CD4-positive, alpha-beta T cell treated with Interleukin-4 for 4 hours (primary cell): ENCODE results near the gene CCDC51.
"Not testable (repeated sequence)": the region's sequence is repeated elsewhere in the genome, so short reads cannot be mapped to it uniquely, and the experiment has no call there.

Experiments used
- DNase-seq: peaks from one replicate; pipeline ENCODE4 v3.0.0-alpha.2; 2020

The CCDC51 gene

DNA sequence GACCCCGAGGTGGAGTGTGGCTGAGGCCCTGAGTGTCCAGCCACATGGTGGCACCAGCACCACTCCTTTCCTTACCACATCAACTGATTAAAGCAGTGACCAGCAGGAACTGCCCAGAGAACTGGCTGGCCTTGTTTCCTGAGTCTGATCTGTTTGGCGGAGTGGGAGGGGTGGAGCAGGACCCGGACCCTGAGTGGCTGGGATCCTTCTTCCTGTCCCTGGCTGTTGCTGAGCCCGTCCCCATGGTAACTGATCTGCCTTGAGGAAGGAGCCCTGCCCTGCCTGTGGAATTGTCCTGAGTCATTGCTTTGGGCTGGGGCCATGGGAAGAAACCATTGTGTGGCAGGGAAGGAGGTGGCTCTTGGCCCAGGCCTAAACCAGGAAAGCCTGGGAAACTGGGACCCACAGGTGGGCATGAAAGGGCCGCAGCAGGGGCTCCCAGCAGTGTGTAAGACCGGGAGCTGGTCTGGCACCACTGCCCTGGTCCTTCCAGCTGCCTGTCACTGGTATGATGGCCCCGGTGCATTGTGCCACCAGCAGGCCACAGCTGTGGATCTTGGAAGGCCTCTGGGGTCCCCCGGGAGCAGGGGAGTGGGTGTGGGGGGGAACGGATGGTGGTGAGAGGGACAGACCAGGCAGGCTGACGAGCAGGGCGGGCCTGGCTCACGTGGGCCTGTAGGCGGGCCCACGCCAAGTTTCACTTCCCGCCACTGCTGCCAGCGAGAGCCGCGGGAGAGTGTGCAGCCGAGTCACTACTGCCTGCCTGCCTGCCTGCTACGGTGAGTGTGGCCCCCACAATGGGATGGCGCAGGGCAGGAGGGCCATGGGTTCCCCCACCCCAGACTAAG lies 25.8 kb upstream of the CCDC51 start:
- DNase-seq: peak; percentile 75

GRCh38 chr3:48465237-48465530 lies 25.3 kb upstream of the CCDC51 start:
- DNase-seq: no peak

DNA sequence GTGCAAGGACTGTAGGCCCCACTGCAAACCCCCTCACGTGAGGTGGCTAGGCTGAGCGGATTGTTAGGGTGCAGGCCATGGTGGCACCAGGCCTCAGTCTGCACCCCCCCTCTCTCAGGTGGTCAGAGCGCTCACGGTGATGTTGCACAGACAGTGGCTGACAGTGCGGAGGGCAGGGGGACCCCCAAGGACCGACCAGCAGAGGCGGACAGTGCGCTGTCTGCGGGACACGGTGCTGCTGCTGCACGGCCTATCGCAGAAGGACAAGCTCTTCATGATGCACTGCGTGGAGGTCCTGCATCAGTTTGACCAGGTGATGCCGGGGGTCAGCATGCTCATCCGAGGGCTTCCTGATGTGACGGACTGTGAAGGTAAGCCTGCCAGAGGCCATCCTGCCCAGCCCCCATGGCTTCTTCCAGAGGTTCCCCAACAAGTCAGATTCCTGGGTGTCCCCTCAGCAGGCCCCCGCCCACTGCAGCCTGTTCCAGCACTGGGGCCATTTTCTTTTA lies 24.8 kb upstream of the CCDC51 start:
- no peak for DNase-seq

- no peak for DNase-seq
Measured at GRCh38 chr3:48463703-48464102, 23.8 kb upstream of the CCDC51 start.

DNA sequence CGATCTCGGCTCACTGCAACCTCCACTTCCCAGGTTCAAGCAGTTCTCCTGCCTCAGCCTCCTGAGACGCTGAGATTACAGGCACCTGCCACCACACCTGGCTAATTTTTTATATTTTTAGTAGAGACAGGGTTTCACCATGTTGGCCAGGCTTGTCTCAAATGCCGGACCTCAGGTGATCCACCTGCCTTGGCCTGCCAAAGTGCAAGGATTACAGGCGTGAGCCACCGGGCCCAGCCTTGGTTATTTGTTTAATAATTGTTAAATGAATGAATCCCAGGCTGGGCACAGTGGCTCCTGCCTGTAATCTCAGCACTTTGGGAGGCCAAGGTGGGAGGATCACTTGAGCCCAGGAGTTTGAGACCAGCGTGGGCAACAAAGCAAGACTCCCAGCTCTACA lies 21.8 kb upstream of the CCDC51 start:
- DNase-seq: not testable (repeated sequence)

GRCh38 chr3:48460517-48460902 lies 20.6 kb upstream of the CCDC51 start:
- DNase-seq: no peak

- DNase-seq: no peak
Measured at GRCh38 chr3:48459773-48460516, 20.0 kb upstream of the CCDC51 start.

GRCh38 chr3:48459331-48459730 lies 19.4 kb upstream of the CCDC51 start:
- DNase-seq: no peak

GRCh38 chr3:48456456-48456855 lies 16.5 kb upstream of the CCDC51 start:
- no peak for DNase-seq

DNA sequence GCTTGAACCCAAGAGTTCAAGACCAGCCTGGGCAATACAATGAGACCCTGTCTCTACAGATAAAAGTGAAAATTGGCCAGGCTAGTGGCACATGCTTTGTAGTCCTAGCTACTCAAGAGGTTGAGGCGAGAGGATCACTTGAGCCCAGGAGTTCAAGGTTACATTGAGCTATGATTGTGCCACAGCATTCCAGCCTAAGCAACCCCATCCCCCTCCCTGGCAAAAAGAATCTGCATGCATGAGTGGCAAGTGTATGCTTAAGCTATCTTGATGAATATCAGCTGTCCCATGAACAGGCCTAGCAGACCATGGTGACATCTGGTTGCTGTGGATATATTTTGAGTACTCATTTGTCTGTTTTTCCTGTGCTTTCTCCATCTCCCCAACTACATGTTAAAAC lies 11.4 kb upstream of the CCDC51 start:
- no peak for DNase-seq

- DNase-seq: peak; percentile 82
Measured at GRCh38 chr3:48446425-48447193, 6.7 kb upstream of the CCDC51 start, which contains the start of gene ATRIP. Gene ATRIP, plus strand, starts transcription at chr3:48446737. Its CDS starts 109 bp downstream, at chr3:48446846.

DNA sequence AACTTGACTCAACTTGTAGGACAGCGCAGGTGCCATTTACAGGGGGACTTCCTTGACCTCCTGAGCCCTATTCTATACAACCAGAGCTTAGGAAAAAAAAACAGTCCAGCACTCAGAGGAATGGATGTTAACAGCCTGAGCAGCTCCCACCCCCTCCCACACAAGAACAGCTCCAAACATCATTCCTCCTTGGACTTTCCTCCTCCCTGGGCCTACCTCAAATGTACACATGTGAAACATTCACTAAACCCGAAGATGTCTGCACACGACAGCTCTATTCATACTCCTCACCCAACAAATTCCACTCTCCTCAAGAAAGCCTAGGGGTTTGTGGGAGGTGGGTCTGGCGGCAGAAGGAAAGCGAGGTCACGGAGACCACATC lies 6.1 kb upstream of the CCDC51 start:
- no peak for DNase-seq

- DNase-seq: no peak
Measured at GRCh38 chr3:48445277-48445882, 5.5 kb upstream of the CCDC51 start.

- no peak for DNase-seq
Measured at GRCh38 chr3:48441940-48442339, 2.0 kb upstream of the CCDC51 start.

- no peak for DNase-seq
Measured at GRCh38 chr3:48440590-48440958, 655 bp upstream of the CCDC51 start.

- DNase-seq: no peak
Measured at GRCh38 chr3:48437812-48438211, 2.1 kb downstream of the CCDC51 start.

- no peak for DNase-seq
Measured at GRCh38 chr3:48436855-48437254, 3.1 kb downstream of the CCDC51 start.

GRCh38 chr3:48436477-48436787 lies 3.5 kb downstream of the CCDC51 start:
- no peak for DNase-seq

- DNase-seq: peak; percentile 88
Measured at GRCh38 chr3:48435774-48436476, 4.0 kb downstream of the CCDC51 start.

DNA sequence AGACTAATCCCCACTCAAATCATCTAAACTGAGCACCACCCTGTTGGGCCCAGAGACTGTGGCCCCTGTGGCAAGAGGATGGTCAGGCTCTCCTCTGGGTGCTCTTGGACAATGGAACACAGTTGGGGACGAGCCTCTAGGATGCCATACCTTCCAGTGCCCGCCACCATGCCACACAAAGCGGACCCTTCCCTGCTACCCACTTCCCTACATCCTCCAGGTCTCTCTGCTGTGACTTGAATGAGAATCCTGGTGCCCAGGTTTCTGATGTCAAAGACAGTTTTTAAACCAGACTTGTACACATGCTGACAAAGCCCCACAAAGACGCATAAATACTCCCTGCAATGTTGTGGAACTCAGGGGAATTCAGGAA lies 4.7 kb downstream of the CCDC51 start:
- DNase-seq: no peak

DNA sequence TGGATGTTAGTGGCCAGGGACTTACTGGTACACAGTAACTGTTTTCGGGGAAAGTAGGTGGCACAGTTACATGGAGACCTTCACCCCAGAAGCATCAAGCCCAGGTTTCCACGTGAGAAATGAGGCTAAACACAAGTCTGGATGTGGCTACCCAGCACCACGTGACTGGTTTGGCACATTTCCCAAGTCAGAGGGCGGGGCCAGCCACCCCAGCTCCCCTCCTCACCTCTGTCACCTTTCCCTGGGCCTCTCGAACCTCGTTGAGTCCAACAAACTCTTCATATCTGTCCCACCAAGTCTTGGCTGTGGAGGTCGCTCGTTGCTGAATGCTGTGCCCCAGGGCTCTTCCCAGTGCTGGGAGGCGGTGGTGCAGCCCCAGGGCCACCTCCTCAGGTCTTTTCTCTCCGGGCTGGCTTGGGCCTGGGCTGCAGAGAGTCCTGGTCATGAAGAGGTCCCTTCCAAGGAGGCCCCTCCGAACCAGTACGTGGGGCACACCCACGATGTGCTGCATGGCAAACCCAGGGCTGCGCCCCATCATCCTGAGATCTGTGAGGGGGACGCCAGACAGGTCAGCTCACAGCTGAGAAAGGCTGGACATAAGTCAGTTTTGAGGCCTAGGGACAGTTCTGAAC lies 5.2 kb downstream of the CCDC51 start:
- no peak for DNase-seq

GRCh38 chr3:48433472-48434118 lies 6.3 kb downstream of the CCDC51 start:
- DNase-seq: no peak
